Breast epithelium (tissue), 4 donors: ENCODE data around the gene COL16A1. TPM values are rescaled to one million over a fixed set of nuclear protein-coding genes. Genes with fewer than 3 reads are reported as not detected.

Experiments
- DNase-seq, 2 donors: peaks; one replicate each; pipeline ENCODE4 v3.0.0-alpha.2; 2019; ENCODE audit warnings: low spot score in 2 of 2
- H3K27ac ChIP-seq, 2 donors: fragments of 200-600 bp; sonication (generic) in 1 of 2; one replicate each; pipeline ENCODE4 v1.5.1; 2016 to 2019; ENCODE audit warnings: mild to moderate bottlenecking in 1 of 2
- H3K27me3 ChIP-seq, 2 donors: fragments of 200-600 bp; sonication (generic) in 1 of 2; one replicate each; pipeline versions ENCODE4 v1.5.1 to v1.6.0; 2017 to 2019; ENCODE audit warnings: control low read depth in 1 of 2, mild to moderate bottlenecking in 1 of 2
- H3K36me3 ChIP-seq: fragments of 200-600 bp; one replicate; pipeline ENCODE4 v1.5.1; 2019
- H3K4me1 ChIP-seq, 2 donors: fragments of 200-600 bp; sonication (generic); one replicate each; pipeline ENCODE4 v1.5.1; 2016 to 2019; ENCODE audit warnings: control low read depth in 1 of 2
- H3K4me3 ChIP-seq, 3 donors: fragments of 200-600 bp; sonication (generic); 1 replicate in 2 of 3; 2 replicates in 1 of 3; pipeline ENCODE4 v1.5.1; 2016 to 2019; ENCODE audit warnings: mild to moderate bottlenecking in 3 of 3, moderate library complexity in 2 of 3
- H3K9me3 ChIP-seq, 2 donors: fragments of 200-600 bp; sonication (generic) in 1 of 2; one replicate each; pipeline ENCODE4 v1.5.1; 2016 to 2019; ENCODE audit warnings: control low read depth in 1 of 2
- CTCF ChIP-seq, 3 donors: fragments of 450-650 bp; IDR thresholded peaks; one replicate each; pipeline ENCODE4 v1.5.1; 2016 to 2017; ENCODE audit warnings: antibody characterized with exemption in 3 of 3, mild to moderate bottlenecking in 3 of 3, moderate library complexity in 3 of 3
- POLR2A ChIP-seq: fragments of 450-650 bp; IDR thresholded peaks from one replicate; pipeline ENCODE4 v1.6.1; 2016; ENCODE audit warnings: antibody characterized with exemption, mild to moderate bottlenecking, moderate library complexity
- POLR2AphosphoS5 ChIP-seq, 3 donors: sonication (generic); formaldehyde crosslinking; IDR thresholded peaks; one replicate each; pipeline ENCODE4 v1.6.1; 2017; ENCODE audit warnings: antibody characterized with exemption in 3 of 3
- intact Hi-C: fragments of 100-400 bp; cut with DNase I; formaldehyde crosslinking; loops from one replicate; pipeline ENCODE4 v1.15.1; 2023; ENCODE audit warnings: low total_unique reads
- total RNA-seq, 3 donors: library from RNA; depleted of rRNA; stranded (reverse); fragments of >200 nt; gene quantifications; one replicate each; pipeline ENCODE4 v1.1.0, GENCODE V29; 2016

The COL16A1 gene
- total RNA-seq, 3 donors from 2014 or later: 55.2 to 79.5 (median 58.7) TPM

- Histone ChIP-seq H3K4me3 (no peak overlapping the region), H3K36me3 (no peaks in the 10 kb centered on the region), H3K27ac (no peak overlapping the region), H3K4me1 (peaks cover 4 to 10% of the 10 kb centered on the region in 2 donors), H3K9me3 (no peaks in the 10 kb centered on the region), H3K27me3 (no peaks in the 10 kb centered on the region)
- DNase-seq: no peak
- TF ChIP-seq CTCF (IDR thresholded peaks at IDR 0.05): no peak
- TF ChIP-seq POLR2AphosphoS5 (IDR thresholded peaks at IDR 0.05): no peak
- no peak for TF ChIP-seq POLR2A
- intact Hi-C loops: no loop called here
Measured at GRCh38 chr1:31691446-31691845, 12.4 kb downstream of the COL16A1 start.

- no peak overlapping the region for H3K27ac ChIP-seq
- no peaks in the 10 kb centered on the region for H3K9me3 ChIP-seq
- H3K36me3 ChIP-seq: no peaks in the 10 kb centered on the region
- TF ChIP-seq CTCF (IDR thresholded peaks at IDR 0.05): no peak
- TF ChIP-seq POLR2A: no peak
- no peak for TF ChIP-seq POLR2AphosphoS5 (IDR thresholded peaks at IDR 0.05)
- no peak for DNase-seq
- intact Hi-C loops: no loop called here
- H3K4me1 ChIP-seq: peaks cover 4 to 6% of the 10 kb centered on the region in 2 donors
- no peak overlapping the region for H3K4me3 ChIP-seq
- H3K27me3 ChIP-seq: no peaks in the 10 kb centered on the region
Measured at GRCh38 chr1:31690921-31691320, 12.9 kb downstream of the COL16A1 start.

GRCh38 chr1:31689854-31690253, 14.0 kb downstream of the COL16A1 start:
- H3K27me3 ChIP-seq: no peaks in the 10 kb centered on the region
- intact Hi-C loops: no loop called here
- no peak for TF ChIP-seq POLR2A
- TF ChIP-seq CTCF (IDR thresholded peaks at IDR 0.05): no peak
- no peak for TF ChIP-seq POLR2AphosphoS5 (IDR thresholded peaks at IDR 0.05)
- no peaks in the 10 kb centered on the region for H3K4me1 ChIP-seq
- H3K27ac ChIP-seq: no peak overlapping the region
- H3K4me3 ChIP-seq: no peak overlapping the region
- no peaks in the 10 kb centered on the region for H3K36me3 ChIP-seq
- no peak for DNase-seq
- H3K9me3 ChIP-seq: no peaks in the 10 kb centered on the region

GRCh38 chr1:31689379-31689778, 14.4 kb downstream of the COL16A1 start:
- Histone ChIP-seq H3K4me1 (no peaks in the 10 kb centered on the region), H3K27me3 (no peaks in the 10 kb centered on the region), H3K4me3 (no peak overlapping the region), H3K9me3 (no peaks in the 10 kb centered on the region), H3K36me3 (no peaks in the 10 kb centered on the region), H3K27ac (no peak overlapping the region)
- no peak for DNase-seq
- intact Hi-C loops: no loop called here
- no peak for TF ChIP-seq POLR2AphosphoS5 (IDR thresholded peaks at IDR 0.05)
- no peak for TF ChIP-seq POLR2A
- no peak for TF ChIP-seq CTCF (IDR thresholded peaks at IDR 0.05)

- TF ChIP-seq POLR2AphosphoS5 (IDR thresholded peaks at IDR 0.05): no peak
- no peak for TF ChIP-seq CTCF (IDR thresholded peaks at IDR 0.05)
- TF ChIP-seq POLR2A: no peak
- no peaks in the 10 kb centered on the region for H3K9me3 ChIP-seq
- intact Hi-C loops: no loop called here
- peak overlapping the region; percentile 2 to 36 for H3K27ac ChIP-seq
- DNase-seq: no peak
- H3K36me3 ChIP-seq: no peaks in the 10 kb centered on the region
- H3K4me3 ChIP-seq: no peak overlapping the region
- H3K27me3 ChIP-seq: no peaks in the 10 kb centered on the region
- no peaks in the 10 kb centered on the region for H3K4me1 ChIP-seq
Measured at GRCh38 chr1:31688233-31688918, 15.4 kb downstream of the COL16A1 start.
